Calu3 (cell line): ENCODE measurements around the gene RNF183. TPM values are rescaled to one million over a fixed set of nuclear protein-coding genes. Genes with fewer than 3 reads are reported as not detected.

ENCODE experiments used
- BruUV-seq: library from RNA; stranded (reverse); fragments of 400-500 nt; replicated peaks from 2 replicates; lab custom pipeline; 2021; lab: Mats Ljungman, UMichigan
- CTCF ChIA-PET: fragments of 300-600 bp; sonication (Branson Sonifier 250); formaldehyde crosslinking; loops from one replicate; lab custom pipeline; 2022; ENCODE audit warnings: antibody characterized with exemption; lab: Charles Lee
- DNase-seq: peaks from one replicate; pipeline ENCODE4 v3.0.0; 2022
- H3K27ac Mint-ChIP-seq: one replicate; pipeline ENCODE4 v1.8.0; 2022; ENCODE audit warnings: mixed read lengths; ENCODE audit not compliant: unreplicated experiment
- H3K27me3 Mint-ChIP-seq: one replicate; pipeline ENCODE4 v1.8.0; 2022; ENCODE audit warnings: mixed read lengths; ENCODE audit not compliant: unreplicated experiment
- H3K36me3 Mint-ChIP-seq: one replicate; pipeline ENCODE4 v1.8.0; 2022; ENCODE audit warnings: mild to moderate bottlenecking, moderate library complexity, mixed read lengths; ENCODE audit not compliant: insufficient read depth, unreplicated experiment
- H3K4me1 Mint-ChIP-seq: one replicate; pipeline ENCODE4 v1.8.0; 2022; ENCODE audit warnings: mild to moderate bottlenecking, low read depth, mixed read lengths; ENCODE audit not compliant: unreplicated experiment
- H3K4me3 Mint-ChIP-seq: one replicate; pipeline ENCODE4 v1.8.0; 2022; ENCODE audit warnings: mild to moderate bottlenecking, low read depth, moderate library complexity, mixed read lengths; ENCODE audit not compliant: unreplicated experiment
- H3K9me3 Mint-ChIP-seq: one replicate; pipeline ENCODE4 v1.8.0; 2022; ENCODE audit warnings: low read depth, mixed read lengths; ENCODE audit not compliant: unreplicated experiment
- intact Hi-C: fragments of 100-400 bp; cut with micrococcal nuclease; formaldehyde crosslinking; loops from one replicate; pipeline ENCODE4 v1.10.0; 2022; ENCODE audit not compliant: unreplicated experiment
- total RNA-seq: library from RNA; stranded (reverse); gene quantifications from 2 replicates; pipeline ENCODE4 v1.2.3, GENCODE V29; 2022
- TF ChIP-seq, protein P1 (sequence below): fragments of 200-600 bp; IDR thresholded peaks from one replicate; pipeline ENCODE4 v1.8.0; 2022; ENCODE audit warnings: antibody characterized with exemption; ENCODE audit not compliant: unreplicated experiment

Gene RNF183
- total RNA-seq, 1 experiment from 2014 or later, result 1.5 TPM

DNA sequence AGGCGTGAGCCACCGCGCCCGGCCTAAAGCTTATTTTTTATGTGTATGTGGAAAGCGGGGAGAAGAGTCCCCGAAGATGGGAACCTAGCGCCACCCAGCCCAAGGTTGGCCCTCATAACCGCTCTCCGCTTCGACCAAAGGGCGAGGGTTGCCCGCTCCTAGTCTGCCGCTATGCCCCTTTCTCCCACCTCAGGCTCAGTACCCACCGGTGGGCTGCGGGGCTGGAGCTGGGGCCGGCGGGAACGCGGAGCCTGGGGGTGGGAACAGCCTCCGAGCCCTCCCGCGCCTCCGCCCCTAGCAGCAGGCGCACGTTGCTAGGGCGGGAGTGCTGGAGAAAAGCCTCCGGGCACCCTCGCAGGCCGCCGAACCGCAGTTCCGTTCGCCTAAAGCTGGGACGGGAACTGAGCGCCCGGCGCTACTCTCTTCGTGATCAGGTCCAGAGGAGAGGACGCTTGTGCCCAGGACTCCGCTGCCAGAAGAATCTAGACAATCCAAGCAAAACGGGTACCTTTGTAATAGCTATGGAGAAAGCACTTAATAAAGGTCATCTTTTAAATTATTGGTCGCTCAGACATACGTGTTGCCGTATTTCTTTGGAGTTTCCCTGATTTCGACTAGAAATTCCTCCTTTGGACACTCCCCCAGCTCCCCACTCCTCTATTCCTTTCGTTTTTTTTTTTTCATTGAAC, 37.0 kb upstream of the RNF183 start, which contains the start of gene WDR31:
WDR31 (minus strand) TSS at position 265 of the 689 bp plus-strand sequence. CDS start 8,253 bp downstream, outside the sequence.
- CTCF ChIA-PET, result interaction anchor here (1.3 kb wide), 1 partner anchor 61 kb away, joined by 3 read pairs; the partner anchor contains the start of gene ALAD
- Mint-ChIP-seq H3K36me3 (peaks cover 21% of the 10 kb centered on the region), H3K27me3 (no peaks in the 10 kb centered on the region), H3K4me3 (peak within 1 kb of the TSS; percentile 76), H3K4me1 (peaks cover 39% of the 10 kb centered on the region), H3K9me3 (no peaks in the 10 kb centered on the region), H3K27ac (peak within 1 kb of the TSS; percentile 76)
- DNase-seq, result peak; percentile 88
- intact Hi-C loops, result loop anchor here (5.0 kb wide), 2 partner anchors 47 to 62 kb away; partner anchors contain the start of gene ALAD
- TF ChIP-seq, protein P1, sequence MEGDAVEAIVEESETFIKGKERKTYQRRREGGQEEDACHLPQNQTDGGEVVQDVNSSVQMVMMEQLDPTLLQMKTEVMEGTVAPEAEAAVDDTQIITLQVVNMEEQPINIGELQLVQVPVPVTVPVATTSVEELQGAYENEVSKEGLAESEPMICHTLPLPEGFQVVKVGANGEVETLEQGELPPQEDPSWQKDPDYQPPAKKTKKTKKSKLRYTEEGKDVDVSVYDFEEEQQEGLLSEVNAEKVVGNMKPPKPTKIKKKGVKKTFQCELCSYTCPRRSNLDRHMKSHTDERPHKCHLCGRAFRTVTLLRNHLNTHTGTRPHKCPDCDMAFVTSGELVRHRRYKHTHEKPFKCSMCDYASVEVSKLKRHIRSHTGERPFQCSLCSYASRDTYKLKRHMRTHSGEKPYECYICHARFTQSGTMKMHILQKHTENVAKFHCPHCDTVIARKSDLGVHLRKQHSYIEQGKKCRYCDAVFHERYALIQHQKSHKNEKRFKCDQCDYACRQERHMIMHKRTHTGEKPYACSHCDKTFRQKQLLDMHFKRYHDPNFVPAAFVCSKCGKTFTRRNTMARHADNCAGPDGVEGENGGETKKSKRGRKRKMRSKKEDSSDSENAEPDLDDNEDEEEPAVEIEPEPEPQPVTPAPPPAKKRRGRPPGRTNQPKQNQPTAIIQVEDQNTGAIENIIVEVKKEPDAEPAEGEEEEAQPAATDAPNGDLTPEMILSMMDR, result no peak
- no TSS peak for BruUV-seq

GRCh38 chr9:113337714-113338113, 34.5 kb upstream of the RNF183 start:
- H3K4me3 Mint-ChIP-seq, result no peak overlapping the region

DNA sequence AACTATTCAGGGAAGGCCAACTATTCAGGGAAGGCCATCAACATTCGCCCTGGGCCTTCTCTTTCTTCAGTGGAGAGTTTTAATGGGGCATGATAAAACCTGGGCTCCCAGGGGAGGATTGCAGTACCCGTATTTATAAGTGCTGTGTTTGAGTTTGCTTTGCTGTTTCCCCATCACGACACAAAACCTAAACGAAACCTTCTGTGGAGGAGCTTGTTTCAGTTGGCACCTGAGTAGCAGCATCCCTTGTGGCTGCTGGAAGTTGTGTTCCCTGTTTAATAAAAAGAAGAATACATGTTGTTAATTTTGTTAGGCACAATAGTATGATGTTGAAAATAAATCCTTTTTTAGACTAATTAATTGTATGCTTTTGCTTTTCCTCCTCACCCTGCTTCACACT, 28.6 kb upstream of the RNF183 start:
- BruUV-seq, result no TSS peak
- CTCF ChIA-PET, result no interaction called here
- intact Hi-C loops, result no loop called here
- no peak overlapping the region for H3K27ac Mint-ChIP-seq
- no peak overlapping the region for H3K4me3 Mint-ChIP-seq
- H3K9me3 Mint-ChIP-seq, result no peaks in the 10 kb centered on the region
- TF ChIP-seq, protein P1, result no peak
- H3K4me1 Mint-ChIP-seq, result no peaks in the 10 kb centered on the region
- no peaks in the 10 kb centered on the region for H3K36me3 Mint-ChIP-seq
- no peak for DNase-seq
- no peaks in the 10 kb centered on the region for H3K27me3 Mint-ChIP-seq

More at GRCh38 chr9:113337714-113338113, 34.5 kb upstream of the RNF183 start:
- CTCF ChIA-PET, result no interaction called here
- intact Hi-C loops, result no loop called here
- DNase-seq, result no peak
- peaks cover 25% of the 10 kb centered on the region for H3K4me1 Mint-ChIP-seq
- H3K36me3 Mint-ChIP-seq, result peaks cover 21% of the 10 kb centered on the region
- no peaks in the 10 kb centered on the region for H3K27me3 Mint-ChIP-seq
- no TSS peak for BruUV-seq
- H3K27ac Mint-ChIP-seq, result no peak overlapping the region
- no peaks in the 10 kb centered on the region for H3K9me3 Mint-ChIP-seq
- TF ChIP-seq, protein P1, result no peak

DNA sequence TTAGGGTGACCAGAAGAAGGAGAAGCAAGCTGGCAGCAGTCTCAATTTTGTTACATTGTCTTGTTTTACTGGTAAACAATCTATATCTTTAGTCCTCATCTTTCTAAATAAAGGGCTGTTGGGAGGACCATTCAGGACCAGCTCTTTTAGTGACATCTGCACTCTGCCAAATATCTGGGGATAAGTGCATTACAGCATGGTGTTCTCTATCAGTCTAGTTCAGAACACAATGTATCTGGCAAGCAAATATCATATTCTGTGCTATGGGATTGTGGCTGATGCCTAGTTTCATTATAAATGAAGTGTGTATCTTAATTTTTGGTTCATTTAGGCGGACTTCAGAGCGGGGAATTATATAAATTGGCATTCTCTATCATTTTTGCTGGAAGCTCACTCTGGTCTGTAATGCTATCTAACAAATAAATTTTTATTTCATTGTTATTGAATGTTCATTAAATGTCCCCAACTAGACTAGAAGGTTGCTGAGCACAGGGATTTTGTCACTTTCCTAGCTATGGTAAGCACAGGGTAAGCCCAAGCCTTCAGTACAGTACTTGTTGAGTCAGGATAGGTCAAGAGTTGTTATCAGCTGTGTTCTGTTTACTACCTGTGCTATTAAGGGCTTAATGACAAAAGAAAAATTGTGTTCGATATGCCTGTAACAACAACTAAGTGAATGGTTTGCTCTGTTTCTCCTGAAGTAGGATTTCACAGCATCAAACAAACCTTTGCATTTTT, 25.0 kb upstream of the RNF183 start:
- intact Hi-C loops, result no loop called here
- no peak overlapping the region for H3K27ac Mint-ChIP-seq
- no peaks in the 10 kb centered on the region for H3K27me3 Mint-ChIP-seq
- CTCF ChIA-PET, result interaction anchor here (0.6 kb wide), 1 partner anchor 306 kb away, joined by 5 read pairs; no protein-coding TSS in a partner anchor
- H3K9me3 Mint-ChIP-seq, result no peaks in the 10 kb centered on the region
- TF ChIP-seq, protein P1, result no peak
- H3K4me3 Mint-ChIP-seq, result no peak overlapping the region
- H3K36me3 Mint-ChIP-seq, result no peaks in the 10 kb centered on the region
- H3K4me1 Mint-ChIP-seq, result no peaks in the 10 kb centered on the region
- DNase-seq, result no peak
- BruUV-seq, result no TSS peak
